Epithelial cell of prostate (primary cell): ENCODE data around the gene CCDC57.

Experiments
- DNase-seq: peaks from one replicate; pipeline ENCODE4 v3.0.0-alpha.2; 2011; ENCODE audit warnings: low read depth, low spot score
- H3K27ac ChIP-seq: fragments of 450-650 bp; 2 replicates; pipeline ENCODE4 v1.5.1; 2017; ENCODE audit warnings: mild to moderate bottlenecking

Gene CCDC57

GRCh38 chr17:82089723-82090548 lies 122.7 kb downstream of the CCDC57 start:
- no peak overlapping the region for H3K27ac ChIP-seq

GRCh38 chr17:82088838-82089722 lies 123.6 kb downstream of the CCDC57 start:
- no peak overlapping the region for H3K27ac ChIP-seq
- DNase-seq = no peak

More at GRCh38 chr17:82089723-82090548, 122.7 kb downstream of the CCDC57 start:
- no peak for DNase-seq

DNA sequence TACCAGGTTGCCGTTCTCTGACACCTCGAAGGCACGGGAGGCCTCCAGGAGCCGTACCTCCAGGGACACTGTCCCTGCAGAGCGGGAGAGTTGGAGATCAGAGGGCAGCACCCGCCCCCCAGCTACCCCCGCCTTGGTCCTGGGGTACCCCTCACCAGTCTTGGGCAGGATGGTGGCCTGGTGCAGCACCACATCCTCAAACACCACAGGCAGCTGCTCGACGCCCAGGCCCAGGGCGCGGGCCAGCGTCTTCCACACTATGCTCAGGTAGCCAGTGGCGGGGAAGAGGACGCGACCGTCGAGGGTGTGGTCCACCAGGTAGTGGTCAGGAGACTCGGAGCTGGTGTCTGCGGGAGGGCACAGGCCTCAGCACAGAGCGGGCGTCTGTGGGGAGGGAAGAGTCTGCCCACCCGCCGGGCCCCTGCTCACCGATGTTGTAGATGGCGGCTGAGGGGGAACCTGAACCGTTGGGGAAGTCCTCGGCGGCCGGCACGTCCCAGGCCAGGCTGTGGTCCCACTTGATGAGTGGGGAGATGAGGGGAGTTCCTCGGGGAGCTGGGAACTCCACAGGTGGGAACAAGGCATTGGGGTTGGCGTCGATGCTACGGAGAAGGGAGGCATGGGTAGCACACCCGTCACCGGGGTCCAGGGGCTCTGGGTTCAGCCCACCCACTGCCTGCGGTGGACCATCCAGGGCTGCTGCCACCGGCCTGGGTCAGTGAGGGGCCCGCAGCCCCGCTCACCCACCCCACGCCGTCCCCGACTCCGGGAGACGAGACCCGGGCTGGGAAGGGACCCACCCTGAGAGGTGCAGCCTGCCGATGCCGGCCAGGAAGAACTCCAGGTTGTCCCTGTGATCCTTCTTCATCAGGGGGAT lies 124.4 kb downstream of the CCDC57 start:
- H3K27ac ChIP-seq = no peak overlapping the region
- no peak for DNase-seq

DNA sequence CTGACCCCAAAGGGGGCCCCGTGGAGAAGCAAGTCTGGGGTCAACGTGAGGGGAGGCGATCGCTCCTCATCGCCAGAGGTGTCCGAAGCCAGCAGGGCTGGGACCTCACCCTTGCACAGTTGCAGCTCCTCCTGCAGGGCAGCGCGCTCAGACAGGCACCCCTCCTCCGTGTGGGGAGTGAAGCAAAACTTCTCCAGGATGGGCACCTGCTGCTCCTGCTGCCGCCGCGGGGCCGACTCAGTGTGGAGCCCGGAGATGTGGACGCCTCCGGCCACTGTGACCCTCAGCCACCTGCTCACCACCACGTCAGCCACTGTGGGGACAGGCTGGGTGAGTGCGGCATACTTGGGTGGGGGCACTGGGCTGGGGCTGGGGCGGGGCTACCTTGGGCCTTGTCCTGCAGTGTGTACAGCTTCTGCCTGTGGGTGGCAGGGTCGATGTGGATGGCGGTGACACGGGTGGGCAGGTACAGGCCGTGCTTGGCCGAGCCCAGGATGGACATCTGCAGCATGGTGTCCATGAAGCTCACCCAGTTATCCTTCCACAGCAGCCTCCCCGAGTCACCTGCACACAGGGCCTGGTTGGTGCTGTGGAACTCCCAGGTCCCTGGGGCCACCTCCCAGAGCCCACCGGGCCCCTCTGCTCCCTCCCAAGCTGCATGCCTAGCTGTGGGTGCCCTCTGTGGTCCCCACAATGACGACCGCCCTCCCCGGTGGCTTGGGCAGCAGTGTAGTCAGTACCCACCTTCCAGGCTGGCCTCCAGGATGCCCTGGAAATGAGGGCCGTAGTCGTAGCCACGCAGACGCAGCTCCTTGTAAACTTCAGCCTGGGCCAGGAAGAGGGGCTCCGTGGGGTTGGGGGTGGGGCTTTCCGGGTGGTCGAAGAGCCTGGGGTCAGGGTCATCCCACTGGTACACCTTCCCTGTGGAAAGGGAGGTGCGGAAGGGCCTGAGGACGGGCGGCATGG lies 125.4 kb downstream of the CCDC57 start:
- DNase-seq = no peak
- H3K27ac ChIP-seq = no peak overlapping the region

DNA sequence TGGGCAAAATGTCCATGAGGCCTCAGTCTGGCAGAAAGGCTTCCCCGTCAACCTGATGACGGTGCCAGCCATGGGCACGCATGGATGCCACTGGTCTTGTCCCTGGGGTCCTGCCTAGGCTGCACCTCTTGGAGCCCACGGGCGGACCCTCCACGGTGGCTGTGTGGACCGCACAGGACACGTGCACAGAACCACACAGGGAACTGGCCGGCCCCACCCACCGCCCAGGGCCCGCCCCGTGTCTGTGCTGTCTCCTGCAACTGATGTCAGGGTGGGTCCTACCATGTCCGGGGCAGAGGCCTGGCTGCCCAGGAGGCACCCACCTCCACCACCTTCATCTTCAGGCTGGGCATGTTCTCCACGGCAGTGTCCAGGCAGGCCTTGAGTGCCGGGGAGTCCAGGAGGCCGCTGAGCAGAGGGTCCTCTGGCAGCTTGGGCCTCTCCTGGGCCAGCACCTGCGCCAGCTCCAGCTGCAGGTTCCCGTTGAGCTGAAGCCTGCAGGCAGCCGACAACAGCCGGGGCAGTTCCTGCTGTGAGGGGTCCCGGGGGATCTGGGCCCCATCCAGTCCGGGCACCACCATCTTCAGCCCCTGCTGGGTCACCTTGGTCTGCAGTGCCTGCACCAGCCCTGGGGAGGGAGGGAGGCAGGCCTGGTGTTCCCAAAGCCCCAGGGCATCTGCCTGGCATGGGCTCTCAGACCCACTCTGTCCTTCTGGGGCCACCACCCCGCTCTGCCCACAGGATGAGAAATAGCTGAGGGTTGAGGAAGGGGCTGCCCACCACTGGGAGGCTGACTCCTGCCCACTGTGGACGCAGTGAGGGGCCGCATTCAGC lies 126.5 kb downstream of the CCDC57 start:
- DNase-seq = no peak

DNA sequence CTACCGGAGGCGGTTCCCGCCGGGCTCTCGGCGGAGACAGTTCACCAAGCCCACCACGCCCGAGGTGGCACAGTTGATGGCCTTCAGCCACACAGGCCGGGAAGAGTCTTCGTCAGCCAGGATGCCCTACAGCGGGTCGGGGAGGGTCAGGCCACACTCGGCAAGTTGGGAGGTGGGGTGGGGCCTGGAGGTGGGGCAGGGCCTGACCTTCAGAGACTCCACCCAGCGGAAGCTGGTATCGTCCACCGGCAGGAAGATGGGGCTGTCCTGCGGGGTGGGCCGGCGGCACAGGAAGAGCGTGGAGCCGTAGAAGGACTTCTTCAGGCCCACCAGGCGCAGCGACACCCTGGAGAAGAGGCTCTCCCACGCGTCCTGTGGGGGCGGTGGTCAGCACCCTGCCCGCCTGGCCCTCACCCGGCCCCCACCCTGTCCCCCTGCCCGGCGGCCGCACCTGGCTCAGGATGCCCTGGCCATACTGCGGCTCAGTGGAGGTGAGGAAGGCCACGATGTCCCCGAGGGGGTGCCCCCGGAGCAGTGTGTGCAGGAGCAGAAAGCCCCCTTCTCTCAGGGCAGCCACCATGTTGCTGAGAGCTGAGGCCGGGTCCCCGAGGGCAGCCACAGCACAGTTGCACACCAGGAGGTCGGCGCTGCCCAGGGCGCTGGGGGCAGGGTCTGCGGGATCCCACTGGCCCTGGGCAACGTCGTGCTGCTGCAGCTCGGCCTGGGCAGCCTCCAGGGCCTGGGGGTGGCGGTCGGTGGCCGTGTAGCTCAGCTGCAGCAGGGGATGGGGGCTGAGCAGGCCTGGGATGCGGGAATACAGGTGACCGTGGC lies 127.4 kb downstream of the CCDC57 start:
- no peak for DNase-seq
- H3K27ac ChIP-seq = no peak overlapping the region

More for the DNA sequence above, 126.5 kb downstream of the CCDC57 start:
- no peak overlapping the region for H3K27ac ChIP-seq

- no peak overlapping the region for H3K27ac ChIP-seq
- DNase-seq = no peak
Measured at GRCh38 chr17:82084373-82085030, 128.1 kb downstream of the CCDC57 start.

DNA sequence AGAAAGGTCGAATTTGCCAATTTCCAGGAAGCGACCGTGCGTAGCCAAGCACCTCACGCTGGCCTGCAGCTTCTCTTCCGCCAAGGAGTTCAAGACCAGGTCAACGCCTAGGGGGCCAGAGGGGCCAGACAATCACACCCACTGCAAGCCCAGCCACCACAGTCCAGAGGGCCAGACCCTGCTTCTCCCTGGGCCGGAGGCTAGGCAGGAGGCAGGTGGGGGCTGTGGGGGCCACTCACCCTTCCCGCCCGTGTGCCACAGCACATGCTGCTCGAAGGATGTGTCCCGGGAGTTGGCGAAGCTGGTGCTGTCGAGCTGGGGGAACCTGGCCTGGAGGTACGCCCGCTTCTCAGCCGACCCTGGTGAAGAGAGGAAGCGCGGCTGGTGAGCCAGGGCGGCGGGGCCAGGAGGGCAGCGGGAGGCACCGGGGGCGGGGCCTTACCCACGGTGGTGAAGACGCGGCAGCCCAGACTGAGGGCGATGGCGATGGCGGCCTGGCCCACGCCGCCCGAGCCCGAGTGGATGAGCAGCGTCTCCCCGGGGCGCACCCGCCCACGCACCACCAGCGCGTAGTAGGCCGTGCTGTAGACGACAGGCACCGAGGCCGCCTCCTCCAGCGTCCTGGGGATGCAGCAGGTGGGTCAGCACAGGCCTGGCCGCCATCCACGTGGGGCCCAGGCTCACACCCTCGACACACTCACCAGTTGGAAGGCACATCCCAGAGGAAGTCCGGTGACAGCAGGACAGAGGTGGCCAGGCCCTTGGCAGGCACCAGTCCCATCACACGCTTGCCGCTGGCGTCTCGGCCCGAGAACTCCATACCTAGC lies 128.9 kb downstream of the CCDC57 start:
- no peak overlapping the region for H3K27ac ChIP-seq
- DNase-seq = no peak

GRCh38 chr17:82083009-82083408 lies 129.6 kb downstream of the CCDC57 start:
- no peak overlapping the region for H3K27ac ChIP-seq
- no peak for DNase-seq

DNA sequence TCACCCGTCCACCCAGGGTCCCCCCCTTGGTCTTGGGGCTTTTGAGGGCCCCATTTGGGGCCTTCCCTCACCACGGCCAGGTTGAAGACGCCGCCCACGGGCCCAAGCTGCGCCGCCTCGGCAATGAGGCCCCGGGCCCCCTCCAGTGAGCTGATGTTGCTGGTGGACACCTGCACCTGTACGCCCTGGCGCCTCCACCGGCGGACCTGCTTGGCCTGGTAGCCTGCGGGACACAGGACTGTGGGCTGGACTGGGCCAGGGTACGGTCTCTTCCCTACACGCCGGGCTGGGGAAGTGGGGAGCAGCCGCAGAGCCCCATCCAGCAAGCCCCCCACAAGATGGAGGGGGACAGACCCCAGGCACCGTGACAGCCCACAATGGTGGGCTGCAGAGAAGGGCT lies 130.2 kb downstream of the CCDC57 start:
- DNase-seq = no peak
- H3K27ac ChIP-seq = no peak overlapping the region

- no peak overlapping the region for H3K27ac ChIP-seq
- DNase-seq = no peak
Measured at GRCh38 chr17:82081966-82082365, 130.7 kb downstream of the CCDC57 start.

DNA sequence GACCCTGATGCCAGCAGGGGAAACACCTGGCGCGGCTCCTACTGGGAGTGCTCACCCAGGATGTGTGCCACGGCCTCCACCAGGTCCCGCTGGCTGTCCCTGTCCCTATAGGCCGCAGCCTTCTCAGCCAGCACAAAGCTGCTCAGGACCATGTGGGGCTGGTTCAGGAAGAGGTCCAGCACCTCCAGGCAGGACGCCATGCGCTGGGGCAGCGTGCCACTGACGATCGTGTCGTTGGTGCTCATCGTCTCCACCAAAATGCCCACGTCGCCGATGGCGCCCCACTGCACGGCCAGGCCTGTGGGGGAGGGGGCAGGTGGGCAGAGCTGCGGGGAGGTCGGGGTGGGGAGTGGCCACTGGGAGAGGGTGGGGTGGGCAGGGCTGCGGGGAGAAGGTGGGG lies 131.1 kb downstream of the CCDC57 start:
- H3K27ac ChIP-seq = no peak overlapping the region
- DNase-seq = no peak

DNA sequence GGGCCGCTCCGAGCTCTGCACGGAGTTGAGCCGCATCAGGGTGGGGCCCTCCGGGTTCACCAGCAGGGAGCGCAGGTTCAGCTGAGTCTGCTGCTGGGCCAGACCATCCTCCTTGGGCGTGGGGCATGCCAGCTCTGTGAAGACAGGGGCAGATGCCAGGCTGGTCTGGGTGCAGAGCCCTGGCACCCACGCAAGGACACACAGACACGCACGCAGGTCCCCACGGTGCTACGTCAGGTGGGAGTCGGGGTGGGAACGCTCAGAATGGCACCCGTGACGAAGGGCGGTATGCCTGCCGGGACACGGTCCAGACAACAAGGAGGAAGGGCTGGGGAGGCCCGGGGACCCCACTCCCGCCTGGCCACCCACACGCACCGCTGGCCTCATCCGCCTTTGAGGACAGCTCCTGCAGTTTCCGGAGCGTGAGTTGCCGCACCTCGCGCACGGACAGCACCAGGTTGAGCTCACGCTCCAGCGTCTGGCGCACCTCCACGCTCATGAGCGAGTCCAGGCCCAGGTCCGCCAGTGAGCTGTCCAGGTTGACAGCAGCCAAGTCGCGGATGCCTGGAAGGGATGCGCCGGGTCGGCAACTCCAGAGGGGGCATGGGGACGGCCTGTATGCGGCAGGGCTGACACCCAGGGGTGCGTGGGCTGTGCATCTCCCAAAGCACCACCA lies 131.7 kb downstream of the CCDC57 start:
- DNase-seq = no peak
- no peak overlapping the region for H3K27ac ChIP-seq

GRCh38 chr17:82080048-82080788 lies 132.4 kb downstream of the CCDC57 start:
- DNase-seq = no peak
- no peak overlapping the region for H3K27ac ChIP-seq
